Panc1 (cell line): ENCODE results near the gene DCC. TPM values are rescaled to one million over a fixed set of nuclear protein-coding genes. Genes with fewer than 3 reads are reported as not detected.

Experiments used
- ATAC-seq: fragments of 200-7000 bp; cut with Tn5 transposase; 2 replicates; pipeline ENCODE4 v1.9.1; 2020; ENCODE audit warnings: mild to moderate bottlenecking, moderate library complexity
- BruUV-seq: library from RNA; stranded (reverse); fragments of 400-500 nt; replicated peaks from 2 replicates; lab custom pipeline; 2021; lab: Mats Ljungman, UMichigan
- CTCF ChIA-PET: fragments of 300-600 bp; sonication (Branson Sonifier 250); formaldehyde crosslinking; loops from one replicate; lab custom pipeline; 2022; ENCODE audit warnings: antibody characterized with exemption; lab: Charles Lee
- POLR2A ChIA-PET: fragments of 300-600 bp; sonication (Branson Sonifier 250); formaldehyde crosslinking; loops from one replicate; lab custom pipeline; 2022; ENCODE audit warnings: antibody characterized with exemption; lab: Charles Lee
- DNase-seq: peaks from one replicate; pipeline ENCODE4 v3.0.0-alpha.2; 2010; ENCODE audit warnings: low read depth, low spot score
- H3K27ac ChIP-seq: 2 replicates; pipeline ENCODE4 v1.5.1; 2011; ENCODE audit warnings: mild to moderate bottlenecking, low read length, inconsistent platforms
- H3K27me3 ChIP-seq: fragments of 200-500 bp; sonication (Bioruptor generic); 2 replicates; pipeline ENCODE4 v1.6.0; 2014; ENCODE audit warnings: low read length, inconsistent platforms; ENCODE audit not compliant: control insufficient read depth, insufficient read depth
- H3K36me3 ChIP-seq: fragments of 200-500 bp; sonication (Bioruptor generic); 2 replicates; pipeline ENCODE4 v1.5.1; 2014; ENCODE audit warnings: inconsistent platforms, mild to moderate bottlenecking, low read length, moderate library complexity; ENCODE audit not compliant: control insufficient read depth, insufficient read depth
- H3K4me1 ChIP-seq: 2 replicates; pipeline ENCODE4 v1.5.1; 2011; ENCODE audit warnings: inconsistent platforms, mild to moderate bottlenecking, low read length, moderate library complexity; ENCODE audit not compliant: control insufficient read depth, insufficient read depth
- H3K4me3 ChIP-seq, 2 experiments: 2 replicates each; pipeline ENCODE4 v1.5.1; 2011 to 2012; ENCODE audit warnings: low read depth in 2 of 2, low read length in 2 of 2, mild to moderate bottlenecking in 2 of 2, inconsistent platforms in 1 of 2, moderate library complexity in 1 of 2
- H3K9me3 ChIP-seq: fragments of 200-500 bp; sonication (Bioruptor generic); 2 replicates; pipeline ENCODE4 v1.5.1; 2014; ENCODE audit warnings: low read depth, mild to moderate bottlenecking, inconsistent platforms, low read length, moderate library complexity; ENCODE audit not compliant: control insufficient read depth, insufficient read depth
- POLR2AphosphoS5 ChIP-seq: IDR thresholded peaks from 2 replicates; pipeline ENCODE4 v1.6.1; 2012; ENCODE audit warnings: mild to moderate bottlenecking, low read depth, low read length, moderate library complexity
- SIN3A ChIP-seq: IDR thresholded peaks from 2 replicates; pipeline ENCODE4 v1.6.1; 2012; ENCODE audit warnings: low read depth, mild to moderate bottlenecking, low read length, moderate library complexity, borderline replicate concordance; ENCODE audit not compliant: insufficient read depth
- TCF7L2 ChIP-seq: IDR thresholded peaks from 2 replicates; pipeline ENCODE4 v1.6.1; 2011; ENCODE audit warnings: mild to moderate bottlenecking, low read depth, low read length, inconsistent platforms
- in situ Hi-C: cut with HindIII; loops from 2 replicates; pipeline ENCODE4 v1.10.0; 2016; ENCODE audit warnings: low sequenced_read_pairs, low pct_unique_long_range_greater_than_20kb
- intact Hi-C: fragments of 100-400 bp; cut with micrococcal nuclease; formaldehyde crosslinking; loops from one replicate; pipeline ENCODE4 v1.10.0; 2022; ENCODE audit not compliant: unreplicated experiment
- total RNA-seq: library from RNA; stranded (reverse); gene quantifications from one replicate; pipeline ENCODE4 v1.2.1, GENCODE V29; 2021; ENCODE audit not compliant: unreplicated experiment
- TF ChIP-seq, protein P1 (sequence below), 2 experiments: IDR thresholded peaks; 2 replicates each; pipeline ENCODE4 v1.6.1; 2011 to 2012; ENCODE audit warnings: low read depth in 2 of 2, control low read depth in 1 of 2, low read length in 1 of 2, mild to moderate bottlenecking in 1 of 2, moderate library complexity in 1 of 2; ENCODE audit not compliant: insufficient read depth in 1 of 2
- TF ChIP-seq, protein P2 (sequence below): fragments of 450-650 bp; IDR thresholded peaks from 2 replicates; pipeline ENCODE4 v1.5.1; 2017; ENCODE audit warnings: mild to moderate bottlenecking

Gene DCC
- total RNA-seq, 1 experiment from 2014 or later, result not detected

DNA sequence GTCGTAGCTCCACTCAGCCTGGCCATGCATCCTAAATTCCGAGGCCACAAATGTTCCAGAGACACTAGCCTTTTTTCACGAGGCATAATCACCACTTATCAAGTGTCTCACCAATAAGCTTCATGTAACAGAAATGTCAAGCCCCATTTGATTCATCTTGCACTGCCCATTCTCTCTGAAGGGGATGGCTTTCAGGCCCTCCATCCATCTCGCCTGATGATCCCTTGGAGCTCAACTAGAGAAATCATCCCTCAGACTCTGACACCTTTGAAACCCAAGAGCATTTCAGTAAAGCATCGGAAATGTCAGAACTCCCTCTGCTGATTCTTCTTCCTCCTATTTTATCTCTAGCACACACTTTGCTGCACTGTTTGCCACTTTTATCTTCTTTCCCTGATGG lies 91.7 kb downstream of the DCC start:
- ChIA-PET CTCF (no interaction called here), POLR2A (no interaction called here)
- Histone ChIP-seq H3K4me1 (no peaks in the 10 kb centered on the region), H3K9me3 (no peaks in the 10 kb centered on the region), H3K27me3 (no peaks in the 10 kb centered on the region), H3K4me3 (no peak overlapping the region), H3K36me3 (no peaks in the 10 kb centered on the region), H3K27ac (no peak overlapping the region)
- no TSS peak for BruUV-seq
- DNase-seq (no peak), ATAC-seq (no peak)
- in situ Hi-C loops, result no loop called here
- intact Hi-C loops, result no loop called here
- TF ChIP-seq SIN3A (no peak), POLR2AphosphoS5 (no peak), TCF7L2 (no peak)
- TF ChIP-seq, protein P1, sequence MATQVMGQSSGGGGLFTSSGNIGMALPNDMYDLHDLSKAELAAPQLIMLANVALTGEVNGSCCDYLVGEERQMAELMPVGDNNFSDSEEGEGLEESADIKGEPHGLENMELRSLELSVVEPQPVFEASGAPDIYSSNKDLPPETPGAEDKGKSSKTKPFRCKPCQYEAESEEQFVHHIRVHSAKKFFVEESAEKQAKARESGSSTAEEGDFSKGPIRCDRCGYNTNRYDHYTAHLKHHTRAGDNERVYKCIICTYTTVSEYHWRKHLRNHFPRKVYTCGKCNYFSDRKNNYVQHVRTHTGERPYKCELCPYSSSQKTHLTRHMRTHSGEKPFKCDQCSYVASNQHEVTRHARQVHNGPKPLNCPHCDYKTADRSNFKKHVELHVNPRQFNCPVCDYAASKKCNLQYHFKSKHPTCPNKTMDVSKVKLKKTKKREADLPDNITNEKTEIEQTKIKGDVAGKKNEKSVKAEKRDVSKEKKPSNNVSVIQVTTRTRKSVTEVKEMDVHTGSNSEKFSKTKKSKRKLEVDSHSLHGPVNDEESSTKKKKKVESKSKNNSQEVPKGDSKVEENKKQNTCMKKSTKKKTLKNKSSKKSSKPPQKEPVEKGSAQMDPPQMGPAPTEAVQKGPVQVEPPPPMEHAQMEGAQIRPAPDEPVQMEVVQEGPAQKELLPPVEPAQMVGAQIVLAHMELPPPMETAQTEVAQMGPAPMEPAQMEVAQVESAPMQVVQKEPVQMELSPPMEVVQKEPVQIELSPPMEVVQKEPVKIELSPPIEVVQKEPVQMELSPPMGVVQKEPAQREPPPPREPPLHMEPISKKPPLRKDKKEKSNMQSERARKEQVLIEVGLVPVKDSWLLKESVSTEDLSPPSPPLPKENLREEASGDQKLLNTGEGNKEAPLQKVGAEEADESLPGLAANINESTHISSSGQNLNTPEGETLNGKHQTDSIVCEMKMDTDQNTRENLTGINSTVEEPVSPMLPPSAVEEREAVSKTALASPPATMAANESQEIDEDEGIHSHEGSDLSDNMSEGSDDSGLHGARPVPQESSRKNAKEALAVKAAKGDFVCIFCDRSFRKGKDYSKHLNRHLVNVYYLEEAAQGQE (IDR thresholded peaks at IDR 0.05; ENCODE audit: insufficient read depth in 1 of 2, low read depth in 2 of 2, low read length in 1 of 2), result no peak
- TF ChIP-seq, protein P2, sequence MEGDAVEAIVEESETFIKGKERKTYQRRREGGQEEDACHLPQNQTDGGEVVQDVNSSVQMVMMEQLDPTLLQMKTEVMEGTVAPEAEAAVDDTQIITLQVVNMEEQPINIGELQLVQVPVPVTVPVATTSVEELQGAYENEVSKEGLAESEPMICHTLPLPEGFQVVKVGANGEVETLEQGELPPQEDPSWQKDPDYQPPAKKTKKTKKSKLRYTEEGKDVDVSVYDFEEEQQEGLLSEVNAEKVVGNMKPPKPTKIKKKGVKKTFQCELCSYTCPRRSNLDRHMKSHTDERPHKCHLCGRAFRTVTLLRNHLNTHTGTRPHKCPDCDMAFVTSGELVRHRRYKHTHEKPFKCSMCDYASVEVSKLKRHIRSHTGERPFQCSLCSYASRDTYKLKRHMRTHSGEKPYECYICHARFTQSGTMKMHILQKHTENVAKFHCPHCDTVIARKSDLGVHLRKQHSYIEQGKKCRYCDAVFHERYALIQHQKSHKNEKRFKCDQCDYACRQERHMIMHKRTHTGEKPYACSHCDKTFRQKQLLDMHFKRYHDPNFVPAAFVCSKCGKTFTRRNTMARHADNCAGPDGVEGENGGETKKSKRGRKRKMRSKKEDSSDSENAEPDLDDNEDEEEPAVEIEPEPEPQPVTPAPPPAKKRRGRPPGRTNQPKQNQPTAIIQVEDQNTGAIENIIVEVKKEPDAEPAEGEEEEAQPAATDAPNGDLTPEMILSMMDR, result no peak

DNA sequence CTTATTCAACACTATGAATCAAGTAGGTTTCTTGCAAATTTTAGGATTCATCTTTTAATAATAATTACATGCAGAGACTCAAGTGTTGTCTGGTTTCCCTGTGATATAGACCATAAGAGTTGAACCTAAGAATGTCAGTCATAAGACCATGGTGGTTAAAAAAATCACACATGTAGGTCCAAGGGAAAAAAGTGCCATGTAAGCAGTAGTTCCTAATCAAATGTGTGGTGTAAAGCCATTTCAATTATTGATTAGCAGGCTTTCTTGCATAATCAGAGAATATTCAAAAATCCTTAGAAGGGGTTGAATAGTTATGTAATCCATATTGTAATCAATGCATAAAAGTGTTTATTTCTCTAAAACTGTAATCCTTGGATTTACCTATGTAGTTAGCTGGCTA lies 93.8 kb downstream of the DCC start:
- no peak for ATAC-seq
- H3K4me1 ChIP-seq, result no peaks in the 10 kb centered on the region
- no peaks in the 10 kb centered on the region for H3K36me3 ChIP-seq
- no peak overlapping the region for H3K4me3 ChIP-seq
- intact Hi-C loops, result no loop called here
- POLR2A ChIA-PET, result no interaction called here
- no peak for DNase-seq
- CTCF ChIA-PET, result no interaction called here
- in situ Hi-C loops, result no loop called here
- no TSS peak for BruUV-seq
- no peak overlapping the region for H3K27ac ChIP-seq
- H3K27me3 ChIP-seq, result no peaks in the 10 kb centered on the region
- no peaks in the 10 kb centered on the region for H3K9me3 ChIP-seq
- TF ChIP-seq TCF7L2 (no peak), POLR2AphosphoS5 (no peak), SIN3A (no peak)
- TF ChIP-seq, protein P1 (IDR thresholded peaks at IDR 0.05; ENCODE audit: insufficient read depth in 1 of 2, low read depth in 2 of 2, low read length in 1 of 2), result no peak
- TF ChIP-seq, protein P2, result no peak
